DOHH2 (cell line): ENCODE data around the gene SPATA7.

Experiments used
- EZH2phosphoT487 ChIP-seq: fragments of 200-600 bp; sonication (generic); IDR thresholded peaks from 2 replicates; pipeline ENCODE4 v1.6.1; 2017; ENCODE audit warnings: borderline replicate concordance, mild to moderate bottlenecking, antibody characterized with exemption, low read length, moderate library complexity, mixed read lengths
- TF ChIP-seq, protein P1 (sequence below): fragments of 200-600 bp; sonication (generic); IDR thresholded peaks from one replicate; pipeline ENCODE4 v1.5.1; 2014; ENCODE audit warnings: antibody characterized with exemption, mild to moderate bottlenecking, low read depth, low read length; ENCODE audit not compliant: poor library complexity, severe bottlenecking

DNA sequence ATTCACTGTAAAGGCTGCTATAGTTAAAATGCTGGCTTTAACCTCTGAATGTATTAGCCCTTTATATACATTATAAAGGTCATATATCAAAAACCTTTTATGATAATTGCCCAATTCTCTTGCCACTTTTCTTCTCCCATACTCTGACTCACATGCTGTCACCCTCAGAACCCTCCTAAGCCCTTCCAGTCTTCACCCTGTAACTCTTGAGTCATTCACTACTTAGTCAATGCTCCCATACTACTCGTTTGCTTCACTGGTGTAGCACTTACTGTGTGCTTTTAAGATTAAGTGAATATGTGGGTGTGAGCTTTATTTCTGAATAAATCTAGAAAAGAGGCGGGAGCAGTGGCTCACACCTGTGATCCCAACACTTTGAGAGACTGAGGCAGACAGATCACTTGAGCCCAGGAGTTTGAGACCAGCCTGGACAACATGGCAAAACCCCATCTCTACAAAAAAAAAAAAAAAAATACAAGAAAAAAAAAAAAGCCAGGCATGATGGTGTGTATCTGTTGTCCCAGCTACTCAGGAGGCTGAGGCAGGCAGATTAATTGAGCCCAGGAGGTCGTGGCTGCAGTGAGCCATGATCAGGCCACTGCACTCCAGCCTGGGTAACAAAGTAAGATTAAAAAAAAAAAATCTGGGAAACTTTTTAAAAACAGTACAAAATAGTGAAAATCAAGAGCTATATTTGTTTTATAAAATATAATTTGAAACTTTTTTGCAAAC, 37.6 kb downstream of the SPATA7 start:
- TF ChIP-seq, protein P1, sequence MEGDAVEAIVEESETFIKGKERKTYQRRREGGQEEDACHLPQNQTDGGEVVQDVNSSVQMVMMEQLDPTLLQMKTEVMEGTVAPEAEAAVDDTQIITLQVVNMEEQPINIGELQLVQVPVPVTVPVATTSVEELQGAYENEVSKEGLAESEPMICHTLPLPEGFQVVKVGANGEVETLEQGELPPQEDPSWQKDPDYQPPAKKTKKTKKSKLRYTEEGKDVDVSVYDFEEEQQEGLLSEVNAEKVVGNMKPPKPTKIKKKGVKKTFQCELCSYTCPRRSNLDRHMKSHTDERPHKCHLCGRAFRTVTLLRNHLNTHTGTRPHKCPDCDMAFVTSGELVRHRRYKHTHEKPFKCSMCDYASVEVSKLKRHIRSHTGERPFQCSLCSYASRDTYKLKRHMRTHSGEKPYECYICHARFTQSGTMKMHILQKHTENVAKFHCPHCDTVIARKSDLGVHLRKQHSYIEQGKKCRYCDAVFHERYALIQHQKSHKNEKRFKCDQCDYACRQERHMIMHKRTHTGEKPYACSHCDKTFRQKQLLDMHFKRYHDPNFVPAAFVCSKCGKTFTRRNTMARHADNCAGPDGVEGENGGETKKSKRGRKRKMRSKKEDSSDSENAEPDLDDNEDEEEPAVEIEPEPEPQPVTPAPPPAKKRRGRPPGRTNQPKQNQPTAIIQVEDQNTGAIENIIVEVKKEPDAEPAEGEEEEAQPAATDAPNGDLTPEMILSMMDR = no peak
- no peak for TF ChIP-seq EZH2phosphoT487
